ENCODE measurements around the gene TTLL1.
"Not testable (repeated sequence)": the region's sequence is repeated elsewhere in the genome, so short reads cannot be mapped to it uniquely, and the experiment has no call there.

TTLL1 gene

DNA sequence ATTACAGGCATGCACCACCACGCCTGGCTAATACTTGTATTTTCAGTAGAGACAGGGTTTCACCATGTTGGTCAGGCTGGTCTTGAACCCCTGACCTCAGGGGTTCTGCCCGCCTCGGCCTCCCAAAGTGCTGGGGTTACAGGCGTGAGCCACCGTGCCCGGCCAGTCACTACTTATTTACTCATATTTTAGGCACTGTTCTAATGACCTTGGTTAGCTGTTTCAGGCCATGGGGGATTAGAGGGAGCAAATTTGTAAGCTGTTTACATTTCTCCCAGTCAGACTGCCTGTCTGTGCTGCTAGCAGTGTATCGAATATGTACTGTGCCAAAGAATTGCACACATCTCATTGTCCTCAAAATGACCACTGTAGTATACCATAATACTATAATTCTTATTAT is 41.6 kb downstream of the TTLL1 start:
- H3K9me3 ChIP-seq (ENCODE audit: control insufficient read depth, low read length): no peaks in the 10 kb centered on the region
- no peaks in the 10 kb centered on the region for H3K27me3 ChIP-seq (ENCODE audit: control insufficient read depth, insufficient read depth, low read length)
- H3K4me1 ChIP-seq (ENCODE audit: control insufficient read depth, insufficient read depth, low read length): no peaks in the 10 kb centered on the region
- no peak overlapping the region for H3K9ac ChIP-seq (ENCODE audit: low read length)
- H3K36me3 ChIP-seq (ENCODE audit: control insufficient read depth, insufficient read depth, low read length): no peaks in the 10 kb centered on the region
- H3K4me3 ChIP-seq (ENCODE audit: low read length): no peak overlapping the region

DNA sequence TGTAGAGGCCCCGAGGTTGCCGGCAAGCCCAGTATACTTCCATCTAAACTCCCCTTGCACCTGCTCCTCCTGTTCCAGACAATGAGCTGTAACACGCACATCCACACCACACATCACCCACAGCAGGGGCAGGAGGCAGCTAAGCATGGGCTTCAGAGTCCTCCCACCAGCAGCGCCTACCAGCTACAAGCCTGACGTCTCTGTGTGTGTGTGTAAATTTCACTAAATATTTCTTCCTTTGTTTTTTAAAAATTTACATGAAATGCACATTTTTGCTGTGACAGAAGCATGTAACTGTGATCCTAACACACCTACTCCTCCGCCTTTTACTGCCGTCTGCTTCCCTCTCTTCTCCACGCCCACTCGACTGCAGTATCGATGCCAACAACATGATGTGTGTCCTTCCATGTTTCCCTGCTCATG is 44.9 kb downstream of the TTLL1 start:
- Histone ChIP-seq H3K9me3 (ENCODE audit: control insufficient read depth, low read length) (no peaks in the 10 kb centered on the region), H3K36me3 (ENCODE audit: control insufficient read depth, insufficient read depth, low read length) (no peaks in the 10 kb centered on the region), H3K4me3 (ENCODE audit: low read length) (no peak overlapping the region), H3K9ac (ENCODE audit: low read length) (no peak overlapping the region), H3K4me1 (ENCODE audit: control insufficient read depth, insufficient read depth, low read length) (no peaks in the 10 kb centered on the region), H3K27me3 (ENCODE audit: control insufficient read depth, insufficient read depth, low read length) (no peaks in the 10 kb centered on the region)

DNA sequence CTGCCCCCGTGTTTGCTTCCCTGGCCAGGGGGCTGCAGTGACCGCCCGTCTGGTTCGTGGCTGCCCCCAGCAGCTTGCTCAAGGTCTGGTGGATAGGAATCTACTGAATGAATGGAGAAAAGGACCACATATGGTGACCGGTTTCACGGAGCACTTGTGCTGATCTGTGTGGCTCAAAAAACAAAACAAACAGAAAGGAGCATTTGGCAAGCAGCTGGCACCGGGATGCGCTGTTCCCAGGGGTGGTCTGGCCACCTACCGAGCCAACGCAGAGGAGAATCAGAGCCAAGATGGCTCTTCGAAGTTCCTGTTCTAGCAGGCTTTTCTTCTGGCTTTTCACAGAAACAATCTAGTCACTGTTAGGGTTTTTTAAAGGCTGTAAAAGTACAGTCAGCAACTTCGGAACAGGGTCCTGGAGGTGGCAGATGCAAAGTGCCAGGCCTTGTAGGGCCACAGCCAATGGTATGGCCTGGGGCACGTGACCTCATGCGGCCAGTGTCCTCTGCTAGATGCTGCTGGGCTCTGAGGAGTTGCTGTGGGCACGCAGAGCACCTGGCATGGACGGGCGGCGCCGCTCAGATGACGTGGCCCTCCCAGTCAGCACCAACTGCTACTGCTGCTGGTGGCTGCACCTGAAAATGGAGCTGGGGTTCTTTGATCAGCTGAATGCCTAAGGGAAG is 47.0 kb downstream of the TTLL1 start:
- H3K9me3 ChIP-seq (ENCODE audit: control insufficient read depth, low read length): no peaks in the 10 kb centered on the region
- H3K4me1 ChIP-seq (ENCODE audit: control insufficient read depth, insufficient read depth, low read length): no peaks in the 10 kb centered on the region
- H3K4me3 ChIP-seq (ENCODE audit: low read length): no peak overlapping the region
- H3K9ac ChIP-seq (ENCODE audit: low read length): no peak overlapping the region
- no peaks in the 10 kb centered on the region for H3K27me3 ChIP-seq (ENCODE audit: control insufficient read depth, insufficient read depth, low read length)
- H3K36me3 ChIP-seq (ENCODE audit: control insufficient read depth, insufficient read depth, low read length): no peaks in the 10 kb centered on the region

DNA sequence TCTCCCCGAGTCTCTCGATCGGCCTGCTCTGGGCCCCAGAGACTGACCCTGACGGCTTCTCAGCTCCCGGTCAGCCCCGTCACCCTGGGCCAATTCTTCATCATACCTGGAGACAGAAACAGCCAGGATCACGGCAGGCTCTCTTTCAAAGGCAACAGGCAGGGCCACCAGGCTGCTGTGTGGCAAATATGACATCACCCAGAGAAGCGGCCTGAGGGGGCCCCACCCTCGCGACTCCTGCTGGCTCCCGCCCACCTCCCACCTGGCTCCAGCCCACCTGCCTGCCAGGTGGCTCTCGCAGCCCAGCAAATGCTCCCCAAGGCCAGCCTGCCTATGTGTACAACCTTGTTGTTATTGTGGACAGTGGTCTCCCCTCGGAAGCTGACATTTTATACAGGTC is 49.4 kb downstream of the TTLL1 start:
- H3K36me3 ChIP-seq (ENCODE audit: control insufficient read depth, insufficient read depth, low read length): no peaks in the 10 kb centered on the region
- H3K9me3 ChIP-seq (ENCODE audit: control insufficient read depth, low read length): no peaks in the 10 kb centered on the region
- H3K27me3 ChIP-seq (ENCODE audit: control insufficient read depth, insufficient read depth, low read length): no peaks in the 10 kb centered on the region
- H3K4me1 ChIP-seq (ENCODE audit: control insufficient read depth, insufficient read depth, low read length): no peaks in the 10 kb centered on the region
- H3K4me3 ChIP-seq (ENCODE audit: low read length): no peak overlapping the region
- H3K9ac ChIP-seq (ENCODE audit: low read length): no peak overlapping the region

DNA sequence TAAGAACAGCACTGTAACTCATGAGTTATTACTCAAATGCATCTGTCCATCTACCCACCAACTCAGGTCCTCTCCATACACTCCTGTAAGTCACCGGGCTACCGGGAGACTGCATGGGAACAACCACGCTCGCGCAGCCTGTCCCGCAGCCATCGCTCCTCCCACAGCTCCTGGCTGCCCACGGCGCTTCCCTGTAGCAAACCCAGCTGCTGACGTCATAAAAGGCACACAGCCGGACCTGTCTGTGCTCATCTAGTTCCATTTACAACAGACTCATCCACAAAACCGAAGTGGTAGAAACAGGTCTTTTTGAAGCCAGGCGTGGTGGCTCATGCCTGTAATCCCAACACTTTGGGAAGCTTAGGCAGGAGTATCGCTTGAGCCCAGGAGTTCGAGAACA is 50.9 kb downstream of the TTLL1 start:
- H3K27me3 ChIP-seq (ENCODE audit: control insufficient read depth, insufficient read depth, low read length): no peaks in the 10 kb centered on the region
- H3K4me1 ChIP-seq (ENCODE audit: control insufficient read depth, insufficient read depth, low read length): no peaks in the 10 kb centered on the region
- H3K36me3 ChIP-seq (ENCODE audit: control insufficient read depth, insufficient read depth, low read length): no peaks in the 10 kb centered on the region
- no peaks in the 10 kb centered on the region for H3K9me3 ChIP-seq (ENCODE audit: control insufficient read depth, low read length)
- H3K9ac ChIP-seq (ENCODE audit: low read length): no peak overlapping the region
- no peak overlapping the region for H3K4me3 ChIP-seq (ENCODE audit: low read length)

DNA sequence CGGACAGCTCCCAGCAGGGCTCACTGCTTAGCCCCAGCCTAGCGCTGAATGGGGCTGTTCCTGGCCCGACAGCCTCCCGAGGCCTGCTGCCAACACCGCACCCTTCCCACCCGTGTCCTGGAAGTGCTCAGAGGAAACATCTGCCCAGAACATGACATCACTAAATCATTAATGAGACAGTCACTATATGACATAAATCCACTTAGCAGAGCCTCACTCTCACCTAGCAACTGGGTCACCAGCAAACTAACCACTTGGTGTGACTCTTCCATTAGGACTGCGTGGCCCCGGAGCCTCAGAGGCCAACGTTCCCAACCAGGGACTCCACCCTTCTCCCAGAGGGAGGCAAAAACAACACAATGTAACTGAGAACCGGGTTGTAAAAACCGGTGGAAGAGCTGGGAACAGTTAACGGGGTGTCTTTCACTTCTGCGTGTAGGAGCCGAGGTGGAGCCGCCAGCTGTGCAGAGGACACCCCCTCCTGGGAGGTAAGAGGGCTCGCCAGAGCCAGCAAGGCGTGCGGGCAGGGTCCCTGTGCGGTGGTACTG is 52.8 kb downstream of the TTLL1 start:
- no peaks in the 10 kb centered on the region for H3K27me3 ChIP-seq (ENCODE audit: control insufficient read depth, insufficient read depth, low read length)
- H3K9me3 ChIP-seq (ENCODE audit: control insufficient read depth, low read length): no peaks in the 10 kb centered on the region
- no peaks in the 10 kb centered on the region for H3K4me1 ChIP-seq (ENCODE audit: control insufficient read depth, insufficient read depth, low read length)
- no peaks in the 10 kb centered on the region for H3K36me3 ChIP-seq (ENCODE audit: control insufficient read depth, insufficient read depth, low read length)
- H3K4me3 ChIP-seq (ENCODE audit: low read length): no peak overlapping the region
- H3K9ac ChIP-seq (ENCODE audit: low read length): no peak overlapping the region

DNA sequence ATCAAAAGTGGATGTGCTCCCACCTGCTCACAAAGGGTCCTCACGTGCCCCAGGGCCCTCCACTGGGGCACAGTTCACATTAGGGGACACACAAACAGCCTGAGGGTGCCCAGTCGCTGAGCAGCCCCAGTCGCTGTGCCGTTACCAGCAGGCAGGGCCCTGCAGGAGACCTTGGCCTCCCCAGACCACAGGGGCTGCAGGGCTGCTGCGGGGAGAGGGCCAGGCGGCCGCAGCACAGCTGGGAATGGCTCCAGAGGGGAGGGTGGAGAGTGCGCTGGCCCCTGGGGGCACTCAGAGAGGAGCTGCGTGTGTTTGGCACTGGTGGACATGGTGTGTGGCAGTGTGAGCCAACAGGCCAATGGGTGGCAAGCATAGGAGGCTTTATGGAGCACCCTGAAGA is 53.9 kb downstream of the TTLL1 start:
- Histone ChIP-seq H3K9ac (ENCODE audit: low read length) (no peak overlapping the region), H3K9me3 (ENCODE audit: control insufficient read depth, low read length) (no peaks in the 10 kb centered on the region), H3K27me3 (ENCODE audit: control insufficient read depth, insufficient read depth, low read length) (no peaks in the 10 kb centered on the region), H3K4me3 (ENCODE audit: low read length) (no peak overlapping the region), H3K4me1 (ENCODE audit: control insufficient read depth, insufficient read depth, low read length) (no peaks in the 10 kb centered on the region), H3K36me3 (ENCODE audit: control insufficient read depth, insufficient read depth, low read length) (no peaks in the 10 kb centered on the region)

DNA sequence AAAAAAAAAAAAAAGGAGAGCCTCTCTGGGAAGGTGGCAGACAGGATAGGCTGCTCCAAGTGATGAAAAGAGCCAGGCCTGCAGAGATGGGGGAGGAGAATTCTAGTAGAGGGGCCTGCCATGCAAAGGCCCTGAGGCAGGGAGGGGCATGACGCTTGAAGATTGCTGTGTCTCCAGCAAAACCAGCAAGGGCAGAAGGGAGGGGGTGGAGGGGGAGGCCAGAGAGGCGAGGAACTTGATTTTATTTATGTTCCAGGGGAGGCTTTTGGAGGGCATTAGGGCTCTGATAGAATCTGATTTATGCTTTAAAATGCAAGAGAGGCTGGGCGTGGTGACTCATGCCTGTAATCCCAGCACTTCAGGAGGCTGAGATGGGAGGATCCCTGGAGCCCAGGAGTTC is 57.6 kb downstream of the TTLL1 start:
- no peaks in the 10 kb centered on the region for H3K9me3 ChIP-seq (ENCODE audit: control insufficient read depth, low read length)
- H3K4me1 ChIP-seq (ENCODE audit: control insufficient read depth, insufficient read depth, low read length): peaks cover 6% of the 10 kb centered on the region
- no peaks in the 10 kb centered on the region for H3K36me3 ChIP-seq (ENCODE audit: control insufficient read depth, insufficient read depth, low read length)
- no peak overlapping the region for H3K4me3 ChIP-seq (ENCODE audit: low read length)
- H3K9ac ChIP-seq (ENCODE audit: low read length): no peak overlapping the region
- no peaks in the 10 kb centered on the region for H3K27me3 ChIP-seq (ENCODE audit: control insufficient read depth, insufficient read depth, low read length)

DNA sequence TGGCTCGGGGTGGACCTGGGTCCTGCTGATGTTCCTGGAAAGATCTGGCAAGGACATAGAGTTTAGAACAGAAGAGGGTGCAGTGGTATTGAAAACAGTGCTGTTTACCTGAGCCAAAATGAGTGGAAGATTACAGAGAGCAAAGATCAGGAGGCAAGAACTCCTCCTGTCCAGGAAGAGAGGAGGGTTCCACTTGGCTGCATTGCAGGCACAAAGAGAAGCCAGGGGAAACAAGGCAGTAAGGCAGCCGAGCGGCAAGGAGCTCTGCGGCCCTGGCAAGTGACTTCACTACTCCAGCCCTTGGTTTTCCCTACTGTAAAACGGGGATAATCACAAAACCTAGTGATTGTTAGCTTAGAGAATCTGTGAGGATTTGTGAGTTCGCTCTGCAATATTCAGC is 70.6 kb downstream of the TTLL1 start:
- peaks cover 29% of the 10 kb centered on the region for H3K4me1 ChIP-seq (ENCODE audit: control insufficient read depth, insufficient read depth, low read length)
- H3K9ac ChIP-seq (ENCODE audit: low read length): no peak overlapping the region
- H3K4me3 ChIP-seq (ENCODE audit: low read length): no peak overlapping the region

DNA sequence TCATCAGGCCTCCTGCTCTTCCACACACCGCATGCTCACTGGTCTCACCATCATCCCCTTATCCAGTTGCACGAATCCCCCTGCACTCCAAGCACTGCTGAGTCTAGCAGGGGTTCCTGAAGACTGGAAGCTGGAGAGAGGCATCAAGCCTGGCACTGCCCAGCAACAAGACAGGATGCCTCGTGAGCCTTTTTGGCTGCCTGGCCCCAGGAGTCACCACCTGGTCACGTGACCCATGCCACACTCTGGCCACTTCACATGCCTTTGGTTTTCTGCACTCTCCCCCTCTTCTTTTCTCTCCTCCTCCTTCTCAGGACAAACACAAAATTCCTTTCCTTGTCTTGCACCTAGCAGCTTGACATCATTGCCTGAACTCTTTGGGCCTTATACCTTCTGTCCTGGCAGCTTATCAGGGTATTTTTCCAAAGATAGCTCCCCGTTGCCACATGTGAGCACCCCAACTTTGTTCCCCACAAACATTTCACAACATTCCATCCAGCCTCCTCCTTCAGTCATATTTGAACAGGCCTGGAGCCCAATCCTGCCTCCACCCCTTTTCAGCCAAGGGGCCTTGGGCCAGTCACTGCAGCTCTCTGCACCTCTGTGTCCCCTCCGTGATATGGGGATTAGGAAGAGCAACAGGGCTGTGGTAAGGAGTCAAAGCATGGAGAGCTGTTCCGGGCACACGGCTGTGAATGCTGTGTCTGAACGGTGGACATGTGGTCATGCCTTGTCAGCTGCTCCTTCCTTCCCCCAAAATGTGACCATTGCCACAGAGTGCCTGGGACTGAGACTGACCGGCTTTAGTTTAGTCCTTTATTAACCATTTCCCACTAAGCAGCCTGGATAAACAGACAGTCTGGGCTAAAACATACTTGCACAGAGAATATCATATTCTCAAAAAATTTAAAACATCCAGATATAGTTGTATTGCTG is 71.4 kb downstream of the TTLL1 start:
- H3K4me1 ChIP-seq (ENCODE audit: control insufficient read depth, insufficient read depth, low read length): peaks cover 34% of the 10 kb centered on the region
- peak overlapping the region; percentile 47 for H3K9ac ChIP-seq (ENCODE audit: low read length)
- H3K27me3 ChIP-seq (ENCODE audit: control insufficient read depth, insufficient read depth, low read length): no peaks in the 10 kb centered on the region
- no peaks in the 10 kb centered on the region for H3K9me3 ChIP-seq (ENCODE audit: control insufficient read depth, low read length)
- no peaks in the 10 kb centered on the region for H3K36me3 ChIP-seq (ENCODE audit: control insufficient read depth, insufficient read depth, low read length)
- H3K4me3 ChIP-seq (ENCODE audit: low read length): no peak overlapping the region

More for the DNA sequence above, 70.6 kb downstream of the TTLL1 start:
- H3K27me3 ChIP-seq (ENCODE audit: control insufficient read depth, insufficient read depth, low read length): no peaks in the 10 kb centered on the region
- H3K36me3 ChIP-seq (ENCODE audit: control insufficient read depth, insufficient read depth, low read length): no peaks in the 10 kb centered on the region
- no peaks in the 10 kb centered on the region for H3K9me3 ChIP-seq (ENCODE audit: control insufficient read depth, low read length)

DNA sequence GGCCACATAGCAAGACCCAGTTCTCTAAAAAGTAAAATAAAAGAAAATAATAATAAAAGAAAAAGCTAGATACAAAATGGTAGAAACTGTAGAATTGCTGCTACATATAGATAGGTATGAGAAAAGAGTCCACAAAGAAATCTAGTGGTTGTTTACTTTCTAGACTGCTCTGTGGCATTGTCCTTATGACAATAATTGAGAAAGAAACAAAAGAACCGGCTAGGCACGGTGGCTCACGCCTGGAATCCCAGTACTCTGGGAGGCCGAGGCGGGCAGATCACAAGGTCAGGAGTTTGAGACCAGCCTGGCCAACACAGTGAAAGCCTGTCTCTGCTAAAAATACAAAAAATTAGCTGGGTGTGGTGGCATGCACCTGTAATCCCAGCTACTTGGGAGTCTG is 73.0 kb downstream of the TTLL1 start:
- peaks cover 38% of the 10 kb centered on the region for H3K4me1 ChIP-seq (ENCODE audit: control insufficient read depth, insufficient read depth, low read length)
- not testable (repeated sequence) for H3K9me3 ChIP-seq (ENCODE audit: control insufficient read depth, low read length); H3K9ac ChIP-seq (ENCODE audit: low read length); H3K36me3 ChIP-seq (ENCODE audit: control insufficient read depth, insufficient read depth, low read length); H3K27me3 ChIP-seq (ENCODE audit: control insufficient read depth, insufficient read depth, low read length); H3K4me3 ChIP-seq (ENCODE audit: low read length)

DNA sequence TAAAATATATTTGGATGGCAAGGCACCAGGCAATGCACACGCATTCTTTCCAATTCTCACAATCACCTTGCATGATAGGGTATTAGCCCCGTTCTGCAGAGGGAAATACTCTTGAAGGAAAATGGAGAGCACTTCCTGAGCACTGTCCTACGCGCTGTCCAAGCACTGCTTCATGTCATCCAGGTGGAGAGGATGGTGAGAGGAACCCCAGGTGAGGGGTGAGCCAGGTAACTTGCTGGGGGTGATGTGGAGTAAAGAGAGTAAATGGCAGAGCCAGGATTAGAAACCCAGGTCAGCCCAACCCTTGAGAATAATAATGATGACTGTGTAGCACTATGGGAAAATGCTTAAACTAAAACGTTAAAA is 73.5 kb downstream of the TTLL1 start:
- Histone ChIP-seq H3K9ac (ENCODE audit: low read length) (peak overlapping the region; percentile 81), H3K4me1 (ENCODE audit: control insufficient read depth, insufficient read depth, low read length) (peaks cover 43% of the 10 kb centered on the region), H3K9me3 (ENCODE audit: control insufficient read depth, low read length) (no peaks in the 10 kb centered on the region), H3K4me3 (ENCODE audit: low read length) (peak overlapping the region; percentile 87), H3K27me3 (ENCODE audit: control insufficient read depth, insufficient read depth, low read length) (no peaks in the 10 kb centered on the region), H3K36me3 (ENCODE audit: control insufficient read depth, insufficient read depth, low read length) (no peaks in the 10 kb centered on the region)
